GM12891 (cell line): Measurements from ENCODE around the gene GTPBP8.

ENCODE experiments used
- POLR2A ChIP-seq: IDR thresholded peaks from 2 replicates; pipeline ENCODE4 v1.6.1; 2011; ENCODE audit warnings: low read depth, low read length, control low read depth
- POLR2AphosphoS5 ChIP-seq: IDR thresholded peaks from 2 replicates; pipeline ENCODE4 v1.6.1; 2011; ENCODE audit warnings: low read depth, low read length, control low read depth
- SPI1 ChIP-seq: IDR thresholded peaks from 2 replicates; pipeline ENCODE4 v1.6.1; 2011; ENCODE audit warnings: low read depth, low read length, control low read depth
- TAF1 ChIP-seq: IDR thresholded peaks from 2 replicates; pipeline ENCODE4 v1.6.1; 2011; ENCODE audit warnings: low read depth, low read length, control low read depth

- TF ChIP-seq POLR2A = no peak
- TF ChIP-seq POLR2AphosphoS5 = no peak
- TF ChIP-seq TAF1 = no peak
- no peak for TF ChIP-seq SPI1
Observed at GRCh38 chr3:112974178-112974517, 16.6 kb upstream of the GTPBP8 start.
